GM06990 (cell line): ENCODE measurements around the gene VDAC1.

Experiments
- DNase-seq: peaks from one replicate; pipeline ENCODE4 v3.0.0-alpha.2; 2011; ENCODE audit not compliant: insufficient read length; ENCODE audit errors: extremely low read depth
- H3K27me3 ChIP-seq: replicated peaks from 2 replicates; pipeline ENCODE4 v1.6.0; 2011; ENCODE audit warnings: low read length; ENCODE audit not compliant: control insufficient read depth, insufficient read depth
- H3K36me3 ChIP-seq: 2 replicates; pipeline ENCODE4 v1.5.1; 2011; ENCODE audit warnings: low read length; ENCODE audit not compliant: control insufficient read depth, insufficient read depth
- H3K4me3 ChIP-seq: replicated peaks from 2 replicates; pipeline ENCODE4 v1.5.1; 2011; ENCODE audit warnings: low read depth, mild to moderate bottlenecking, control low read depth, low read length
- CTCF ChIP-seq: IDR thresholded peaks from 2 replicates; pipeline ENCODE4 v1.5.1; 2011; ENCODE audit warnings: low read length, control low read depth, mild to moderate bottlenecking, inconsistent platforms; ENCODE audit not compliant: insufficient read depth, poor library complexity, severe bottlenecking

The VDAC1 gene

GRCh38 chr5:133974142-133974541 lies 30.6 kb downstream of the VDAC1 start:
- TF ChIP-seq CTCF: no peak

GRCh38 chr5:133970325-133970909 lies 34.4 kb downstream of the VDAC1 start:
- Histone ChIP-seq H3K4me3 (no peak overlapping the region; the same call in 1 of the 2 replicates), H3K27me3 (no peaks in the 10 kb centered on the region), H3K36me3 (peaks cover 12% of the 10 kb centered on the region)
- no peak for DNase-seq
- no peak for TF ChIP-seq CTCF

More at GRCh38 chr5:133974142-133974541, 30.6 kb downstream of the VDAC1 start:
- Histone ChIP-seq H3K36me3 (peaks cover 16% of the 10 kb centered on the region), H3K27me3 (no peaks in the 10 kb centered on the region), H3K4me3 (no peak overlapping the region)
- no peak for DNase-seq

GRCh38 chr5:133969654-133970324 lies 35.0 kb downstream of the VDAC1 start:
- DNase-seq: no peak
- no peak for TF ChIP-seq CTCF
- peak overlapping the region; percentile 100 for H3K4me3 ChIP-seq
- no peaks in the 10 kb centered on the region for H3K27me3 ChIP-seq
- H3K36me3 ChIP-seq: peaks cover 10% of the 10 kb centered on the region

- peak within 1 kb of the TSS; percentile 100 for H3K4me3 ChIP-seq
These were observed 36.4 kb downstream of the VDAC1 start, which contains the start of gene C5orf15 for GRCh38 chr5:133968204-133968980. Gene C5orf15 (minus strand): TSS chr5:133968625. CDS start chr5:133968584, 41 bp downstream.

GRCh38 chr5:133967698-133968203 lies 37.0 kb downstream of the VDAC1 start:
- no peak for DNase-seq
- H3K27me3 ChIP-seq: no peaks in the 10 kb centered on the region
- peaks cover 2% of the 10 kb centered on the region for H3K36me3 ChIP-seq
- TF ChIP-seq CTCF: no peak
- peak overlapping the region; percentile 100 for H3K4me3 ChIP-seq

More at GRCh38 chr5:133968204-133968980, 36.4 kb downstream of the VDAC1 start, which contains the start of gene C5orf15:
- no peak for TF ChIP-seq CTCF
- no peaks in the 10 kb centered on the region for H3K27me3 ChIP-seq
- peaks cover 6% of the 10 kb centered on the region for H3K36me3 ChIP-seq
- DNase-seq: peak; percentile 92
